Endothelial cell of umbilical vein (primary cell): ENCODE data around the gene MYO5B. TPM values are rescaled to one million over a fixed set of nuclear protein-coding genes. Genes with fewer than 3 reads are reported as not detected.

ENCODE experiments used
- BruUV-seq: library from RNA; stranded (reverse); fragments of 400-500 nt; replicated peaks from 2 replicates; lab custom pipeline; 2021; lab: Mats Ljungman, UMichigan
- CTCF ChIA-PET: fragments of 300-600, 350-600 bp; sonication (Branson Sonifier 250); formaldehyde crosslinking; loops from one replicate; lab custom pipeline; 2021; ENCODE audit warnings: antibody characterized with exemption, inconsistent platforms; lab: Charles Lee
- POLR2A ChIA-PET: fragments of 300-600, 350-600 bp; sonication (Branson Sonifier 250); formaldehyde crosslinking; loops from one replicate; lab custom pipeline; 2021; ENCODE audit warnings: antibody characterized with exemption, inconsistent platforms; lab: Charles Lee
- DNase-seq: peaks from one replicate; pipeline ENCODE4 v3.0.0-alpha.2; 2011; ENCODE audit warnings: low read depth, low spot score
- FAIRE-seq: peaks from 2 replicates; lab custom pipeline; 2011; peaks lifted over from hg19 to GRCh38; lab: Jason Lieb, UNC
- H2AFZ ChIP-seq: 2 replicates; pipeline ENCODE4 v1.6.0; 2012; ENCODE audit warnings: low read depth, low read length, control low read depth, inconsistent platforms
- H3K27ac ChIP-seq: 2 replicates; pipeline ENCODE4 v1.5.1; 2011; ENCODE audit warnings: low read depth, mild to moderate bottlenecking, control low read depth, low read length, moderate library complexity; ENCODE audit not compliant: insufficient read depth
- H3K27me3 ChIP-seq, 2 experiments: 2 replicates each; pipeline versions ENCODE4 v1.6.0 to v1.6.1; 2011; ENCODE audit warnings: low read length in 2 of 2, mixed read lengths in 1 of 2; ENCODE audit not compliant: control insufficient read depth in 2 of 2, insufficient read depth in 2 of 2
- H3K36me3 ChIP-seq, 2 experiments: 2 replicates in 1 of 2; 3 replicates in 1 of 2; pipeline ENCODE4 v1.5.1; 2011; ENCODE audit warnings: low read length in 2 of 2, mild to moderate bottlenecking in 1 of 2, moderate library complexity in 1 of 2; ENCODE audit not compliant: control insufficient read depth in 2 of 2, insufficient read depth in 2 of 2; ENCODE audit errors: extremely low read depth in 1 of 2
- H3K4me1 ChIP-seq: 3 replicates; pipeline ENCODE4 v1.5.1; 2011; ENCODE audit warnings: mild to moderate bottlenecking, low read length; ENCODE audit not compliant: control insufficient read depth, insufficient read depth; ENCODE audit errors: extremely low read depth
- H3K4me2 ChIP-seq: 2 replicates; pipeline ENCODE4 v1.6.1; 2011; ENCODE audit warnings: low read length, control low read depth, mixed read lengths; ENCODE audit not compliant: insufficient read depth
- H3K4me3 ChIP-seq, 3 experiments: fragments of 200-600 bp in 1 of 3; sonication (generic), shearing (Covaris generic) in 1 of 3; replicated peaks in 1 of 3; 2 replicates each; pipeline ENCODE4 v1.5.1; 2011 to 2016; ENCODE audit warnings: control low read depth in 3 of 3, low read length in 3 of 3, mild to moderate bottlenecking in 2 of 3, inconsistent platforms in 1 of 3, low read depth in 1 of 3, moderate library complexity in 1 of 3; ENCODE audit not compliant: insufficient read depth in 1 of 3
- H3K79me2 ChIP-seq: 2 replicates; pipeline ENCODE4 v1.6.0; 2012; ENCODE audit warnings: low read length, inconsistent platforms; ENCODE audit not compliant: control insufficient read depth, insufficient read depth
- H3K9ac ChIP-seq: replicated peaks from 2 replicates; pipeline ENCODE3; 2011; ENCODE audit warnings: low read length, control low read depth; ENCODE audit not compliant: insufficient read depth; ENCODE audit errors: extremely low read depth
- H3K9me1 ChIP-seq: replicated peaks from 3 replicates; pipeline ENCODE4 v1.6.0; 2011; ENCODE audit warnings: mild to moderate bottlenecking, low read length; ENCODE audit not compliant: control insufficient read depth, insufficient read depth; ENCODE audit errors: extremely low read depth
- H3K9me3 ChIP-seq: replicated peaks from 2 replicates; pipeline ENCODE4 v1.5.1; 2012; ENCODE audit warnings: low read length, inconsistent platforms; ENCODE audit not compliant: control insufficient read depth, insufficient read depth
- H4K20me1 ChIP-seq: replicated peaks from 2 replicates; pipeline ENCODE3; 2011; ENCODE audit warnings: mild to moderate bottlenecking, low read length; ENCODE audit not compliant: control insufficient read depth, insufficient read depth; ENCODE audit errors: extremely low read depth
- EZH2 ChIP-seq: IDR thresholded peaks from 2 replicates; pipeline ENCODE4 v1.6.1; 2012; ENCODE audit warnings: borderline replicate concordance, low read depth, mild to moderate bottlenecking, moderate library complexity, low read length, inconsistent platforms; ENCODE audit not compliant: severe bottlenecking
- JUN ChIP-seq: IDR thresholded peaks from 2 replicates; pipeline ENCODE4 v1.6.1; 2011; ENCODE audit warnings: borderline replicate concordance, low read depth; ENCODE audit not compliant: insufficient read length, insufficient read depth
- MYC ChIP-seq: IDR thresholded peaks from one replicate; pipeline ENCODE4 v1.6.1; 2011; ENCODE audit warnings: mild to moderate bottlenecking, low read depth, low read length
- POLR2A ChIP-seq: IDR thresholded peaks from 2 replicates; pipeline ENCODE4 v1.6.1; 2012; ENCODE audit warnings: low read depth, mild to moderate bottlenecking, control low read depth, low read length
- POLR2AphosphoS5 ChIP-seq: IDR thresholded peaks from 2 replicates; pipeline ENCODE4 v1.6.1; 2012; ENCODE audit warnings: low read depth, mild to moderate bottlenecking, control low read depth, low read length, moderate library complexity; ENCODE audit not compliant: insufficient read depth
- dilution Hi-C: fragments of 300-500 bp; cut with MboI; formaldehyde crosslinking; loops from one replicate; pipeline ENCODE4 v1.15.0; 2019; ENCODE audit warnings: low sequenced_read_pairs; ENCODE audit not compliant: extremely low pct_ligation_motif_present
- intact Hi-C: fragments of 100-400 bp; cut with micrococcal nuclease; formaldehyde crosslinking; loops from one replicate; pipeline ENCODE4 v1.10.0; 2022
- polyA plus RNA-seq, 4 experiments: library from polyadenylated mRNA; depleted of rRNA in 3 of 4; stranded (reverse) in 3 of 4; unstranded in 1 of 4; fragments of >200 nt; gene quantifications; 2 replicates each; pipeline versions ENCODE4 v1.2.1 to v1.2.3, GENCODE V29; 2011 to 2012; ENCODE audit warnings: missing spikeins in 1 of 4
- total RNA-seq: library from RNA; stranded (reverse); gene quantifications from 2 replicates; pipeline ENCODE4 v1.2.3, GENCODE V29; 2021
- TF ChIP-seq, protein P1 (sequence below), 2 donors: IDR thresholded peaks; 1 replicate in 1 of 2; 2 replicates in 1 of 2; pipeline ENCODE4 v1.5.1; 2011; ENCODE audit warnings: low read length in 2 of 2, mild to moderate bottlenecking in 2 of 2, moderate library complexity in 2 of 2, control low read depth in 1 of 2, inconsistent platforms in 1 of 2, low read depth in 1 of 2; ENCODE audit not compliant: insufficient read depth in 1 of 2; ENCODE audit errors: extremely low read depth in 1 of 2

Gene MYO5B
- total and polyA plus RNA-seq, 2 donors (not counting 3 experiments of a cell fraction or from before 2014, with no cell fraction given) = 0.54 to 1.1 TPM

DNA sequence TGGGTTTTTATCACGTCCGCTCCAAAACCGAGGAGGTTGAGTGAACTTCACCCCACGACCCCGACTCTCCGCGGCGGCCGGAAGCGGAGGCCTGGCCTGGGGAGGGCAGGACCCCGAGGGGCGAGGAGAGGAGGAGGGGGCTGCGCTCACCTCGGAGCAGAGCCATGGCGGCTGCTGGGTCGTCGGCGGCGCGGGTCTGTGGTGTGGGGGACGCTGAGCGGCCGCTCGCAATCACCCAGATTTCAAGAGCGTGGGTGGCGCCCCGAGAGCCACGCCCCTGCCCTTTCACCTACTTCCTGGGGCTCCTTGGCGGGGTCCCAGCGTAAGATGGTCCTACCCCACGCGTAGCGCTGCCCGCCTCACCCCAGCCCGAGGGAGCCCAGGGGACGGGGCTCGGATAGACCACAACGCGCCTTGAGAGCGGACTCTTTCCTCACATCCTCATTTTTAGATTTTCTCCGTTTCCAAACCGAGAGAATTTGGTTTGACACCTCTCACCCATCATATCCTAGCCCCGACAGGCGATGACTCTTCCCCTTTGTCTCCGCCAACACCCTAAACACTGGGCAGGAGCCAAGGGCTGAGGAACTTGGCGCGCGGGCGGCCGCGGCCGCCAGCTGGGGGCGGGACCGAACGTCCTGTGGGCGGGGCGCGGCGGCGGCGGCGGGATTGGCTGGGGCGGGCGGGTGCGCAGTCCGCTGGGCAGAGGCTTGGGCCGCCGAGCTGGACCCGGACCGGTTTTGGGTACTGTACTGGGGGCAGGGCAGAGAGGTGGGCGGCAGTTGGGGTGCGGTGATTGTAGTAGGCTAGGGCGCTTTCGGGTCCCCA lies 381.4 kb downstream of the MYO5B start, which contains the start of gene ACAA2:
Gene ACAA2 (minus strand): TSS at position 215 of the 828 bp plus-strand sequence. CDS start 49 bp downstream, at position 166.
- no peaks in the 10 kb centered on the region for H4K20me1 ChIP-seq
- no peaks in the 10 kb centered on the region for H3K79me2 ChIP-seq
- POLR2A ChIA-PET = interaction anchor here (0.6 to 0.9 kb wide), 3 partner anchors 9 to 261 kb away, joined by 3 to 4 read pairs (median 4); no protein-coding TSS in a partner anchor
- peaks cover 12% of the 10 kb centered on the region for H3K4me1 ChIP-seq
- CTCF ChIA-PET = interaction anchor here (0.7 to 6.0 kb wide), 7 partner anchors 21 to 543 kb away, joined by 3 to 34 read pairs (median 3); no protein-coding TSS in a partner anchor
- DNase-seq (peak; percentile 83), FAIRE-seq (peak; percentile 89)
- H3K27me3 ChIP-seq = no peaks in the 10 kb centered on the region
- H3K27ac ChIP-seq = peak within 1 kb of the TSS; percentile 94
- BruUV-seq = TSS peak; percentile 66
- H2AFZ ChIP-seq = peak within 1 kb of the TSS; percentile 99
- intact Hi-C loops (loop anchor here (1.0 to 5.0 kb wide), 5 partner anchors 36 to 251 kb away; partner anchors contain the start of gene LIPG), dilution Hi-C loops (no loop called here)
- H3K4me3 ChIP-seq = peak within 1 kb of the TSS; percentile 48 to 75 (median 64)
- no peaks in the 10 kb centered on the region for H3K9me3 ChIP-seq
- no peaks in the 10 kb centered on the region for H3K36me3 ChIP-seq
- H3K4me2 ChIP-seq = peak within 1 kb of the TSS; percentile 84
- H3K9ac ChIP-seq = peak within 1 kb of the TSS; percentile 91
- no peaks in the 10 kb centered on the region for H3K9me1 ChIP-seq
- no peak for TF ChIP-seq EZH2
- TF ChIP-seq, protein P1, sequence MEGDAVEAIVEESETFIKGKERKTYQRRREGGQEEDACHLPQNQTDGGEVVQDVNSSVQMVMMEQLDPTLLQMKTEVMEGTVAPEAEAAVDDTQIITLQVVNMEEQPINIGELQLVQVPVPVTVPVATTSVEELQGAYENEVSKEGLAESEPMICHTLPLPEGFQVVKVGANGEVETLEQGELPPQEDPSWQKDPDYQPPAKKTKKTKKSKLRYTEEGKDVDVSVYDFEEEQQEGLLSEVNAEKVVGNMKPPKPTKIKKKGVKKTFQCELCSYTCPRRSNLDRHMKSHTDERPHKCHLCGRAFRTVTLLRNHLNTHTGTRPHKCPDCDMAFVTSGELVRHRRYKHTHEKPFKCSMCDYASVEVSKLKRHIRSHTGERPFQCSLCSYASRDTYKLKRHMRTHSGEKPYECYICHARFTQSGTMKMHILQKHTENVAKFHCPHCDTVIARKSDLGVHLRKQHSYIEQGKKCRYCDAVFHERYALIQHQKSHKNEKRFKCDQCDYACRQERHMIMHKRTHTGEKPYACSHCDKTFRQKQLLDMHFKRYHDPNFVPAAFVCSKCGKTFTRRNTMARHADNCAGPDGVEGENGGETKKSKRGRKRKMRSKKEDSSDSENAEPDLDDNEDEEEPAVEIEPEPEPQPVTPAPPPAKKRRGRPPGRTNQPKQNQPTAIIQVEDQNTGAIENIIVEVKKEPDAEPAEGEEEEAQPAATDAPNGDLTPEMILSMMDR (IDR thresholded peaks at IDR 0.05; ENCODE audit: extremely low read depth in 1 of 2, insufficient read depth in 1 of 2, low read depth in 1 of 2, low read length in 2 of 2) = no peak
- TF ChIP-seq POLR2A = peak; percentile 93
- no peak for TF ChIP-seq JUN
- TF ChIP-seq MYC = no peak
- peak; percentile 32 for TF ChIP-seq POLR2AphosphoS5
